SK-N-SH (cell line): ENCODE measurements around the gene ARHGAP4. TPM values are rescaled to one million over a fixed set of nuclear protein-coding genes. Genes with fewer than 3 reads are reported as not detected.

Source experiments
- CTCF ChIA-PET: fragments of 300-600, 350-600 bp; formaldehyde crosslinking; extraction: SDS; loops from one replicate; lab custom pipeline; 2021; lab: Yijun Ruan, JAX
- POLR2A ChIA-PET: fragments of 350-600 bp; sonication (Branson Sonifier 250); formaldehyde crosslinking; extraction: SDS; loops from one replicate; lab custom pipeline; 2020; ENCODE audit warnings: antibody characterized with exemption, inconsistent platforms; lab: Yijun Ruan, JAX
- DNase-seq: peaks from one replicate; pipeline ENCODE4 v3.0.0; 2012
- H2AFZ ChIP-seq: fragments of 200-600 bp; sonication (generic); 2 replicates; pipeline ENCODE4 v1.8.1; 2016; ENCODE audit warnings: antibody characterized with exemption, mild to moderate bottlenecking, low read depth
- H3F3A ChIP-seq: fragments of 200-600 bp; sonication (generic); replicated peaks from 2 replicates; pipeline ENCODE3; 2016; ENCODE audit warnings: antibody characterized with exemption, mild to moderate bottlenecking; ENCODE audit not compliant: insufficient read depth
- H3K27ac ChIP-seq, 2 experiments: fragments of 200-500 bp in 1 of 2; fragments of 200-600 bp in 1 of 2; sonication (Bioruptor generic) in 1 of 2; sonication (generic), shearing (Covaris generic) in 1 of 2; 2 replicates each; pipeline versions ENCODE4 v1.5.1 to v1.6.1; 2014 to 2016; ENCODE audit warnings: low read depth in 2 of 2, inconsistent platforms in 1 of 2, low read length in 1 of 2, mild to moderate bottlenecking in 1 of 2, mixed read lengths in 1 of 2
- H3K27me3 ChIP-seq: fragments of 200-600 bp; sonication (generic), shearing (Covaris generic); 2 replicates; pipeline ENCODE4 v1.6.1; 2016; ENCODE audit warnings: mixed run types; ENCODE audit not compliant: insufficient read depth
- H3K36me3 ChIP-seq, 2 experiments: fragments of 200-500 bp in 1 of 2; fragments of 200-600 bp in 1 of 2; sonication (Bioruptor generic) in 1 of 2; sonication (generic) in 1 of 2; replicated peaks in 1 of 2; 2 replicates each; pipeline versions ENCODE3 to v1.5.1; 2014 to 2016; ENCODE audit warnings: low read length in 1 of 2, mild to moderate bottlenecking in 1 of 2; ENCODE audit not compliant: insufficient read depth in 2 of 2, control insufficient read depth in 1 of 2
- H3K4me1 ChIP-seq, 2 experiments: fragments of 200-500 bp in 1 of 2; fragments of 200-600 bp in 1 of 2; sonication (Bioruptor generic) in 1 of 2; sonication (generic), shearing (Covaris generic) in 1 of 2; 2 replicates each; pipeline versions ENCODE4 v1.5.1 to v1.6.1; 2014 to 2016; ENCODE audit warnings: low read depth in 1 of 2, low read length in 1 of 2, mixed run types in 1 of 2; ENCODE audit not compliant: insufficient read depth in 2 of 2, control insufficient read depth in 1 of 2
- H3K4me2 ChIP-seq: fragments of 200-600 bp; sonication (generic), shearing (Covaris generic); 2 replicates; pipeline ENCODE4 v1.6.1; 2017; ENCODE audit warnings: mixed run types
- H3K4me3 ChIP-seq, 2 experiments: fragments of 200-500 bp in 1 of 2; fragments of 200-600 bp in 1 of 2; sonication (Bioruptor generic) in 1 of 2; sonication (generic), shearing (Covaris generic) in 1 of 2; 2 replicates each; pipeline versions ENCODE4 v1.5.1 to v1.8.1; 2014 to 2016; ENCODE audit warnings: low read depth in 2 of 2, inconsistent platforms in 1 of 2, low read length in 1 of 2, mild to moderate bottlenecking in 1 of 2, mixed read lengths in 1 of 2, moderate library complexity in 1 of 2
- H3K79me2 ChIP-seq: fragments of 200-600 bp; sonication (generic); 2 replicates; pipeline ENCODE4 v1.8.1; 2017; ENCODE audit warnings: mild to moderate bottlenecking; ENCODE audit not compliant: insufficient read depth
- H3K9ac ChIP-seq: fragments of 200-600 bp; sonication (generic); 2 replicates; pipeline ENCODE4 v1.6.1; 2017; ENCODE audit warnings: mixed run types
- H3K9me2 ChIP-seq: fragments of 200-600 bp; sonication (generic); 2 replicates; pipeline ENCODE4 v1.6.1; 2017; ENCODE audit warnings: mixed run types
- H3K9me3 ChIP-seq: fragments of 200-600 bp; sonication (generic); 2 replicates; pipeline ENCODE4 v1.6.1; 2017; ENCODE audit warnings: mixed run types, mild to moderate bottlenecking, moderate library complexity
- H4K20me1 ChIP-seq: fragments of 200-600 bp; sonication (generic); 2 replicates; pipeline ENCODE4 v1.6.1; 2017; ENCODE audit warnings: mild to moderate bottlenecking, mixed run types; ENCODE audit not compliant: insufficient read depth
- CTCF ChIP-seq: fragments of 200-600 bp; sonication (generic); IDR thresholded peaks from 2 replicates; pipeline ENCODE4 v1.6.1; 2017; ENCODE audit warnings: antibody characterized with exemption, mild to moderate bottlenecking, moderate library complexity
- FOXJ3 ChIP-seq: sonication (generic); formaldehyde crosslinking; IDR thresholded peaks from 2 replicates; pipeline ENCODE4 v1.5.1; 2020; ENCODE audit warnings: mild to moderate bottlenecking, missing genetic modification reagents
- FOXM1 ChIP-seq: IDR thresholded peaks from 2 replicates; pipeline ENCODE4 v1.4.0; 2012; ENCODE audit warnings: low read depth, mild to moderate bottlenecking
- IRF3 ChIP-seq: fragments of 150-350 bp; IDR thresholded peaks from 2 replicates; pipeline ENCODE4 v1.6.1; 2016; ENCODE audit warnings: mild to moderate bottlenecking, low read depth, low read length
- MXI1 ChIP-seq: IDR thresholded peaks from 2 replicates; pipeline ENCODE4 v1.6.1; 2012; ENCODE audit warnings: mild to moderate bottlenecking, low read depth, low read length, improper control_type of control experiment
- PBX3 ChIP-seq: IDR thresholded peaks from 2 replicates; pipeline ENCODE4; 2012
- RAD21 ChIP-seq: IDR thresholded peaks from 2 replicates; pipeline ENCODE4 v1.6.1; 2012; ENCODE audit warnings: mild to moderate bottlenecking, low read length
- RCOR1 ChIP-seq: fragments of 150-350 bp; IDR thresholded peaks from 2 replicates; pipeline ENCODE4 v1.6.1; 2017; ENCODE audit warnings: antibody characterized with exemption, low read length
- SIN3A ChIP-seq: IDR thresholded peaks from 2 replicates; pipeline ENCODE4 v1.6.1; 2012; ENCODE audit warnings: low read depth, mild to moderate bottlenecking, low read length, moderate library complexity, borderline replicate concordance
- SMC3 ChIP-seq: IDR thresholded peaks from 2 replicates; pipeline ENCODE4 v1.6.1; 2012; ENCODE audit warnings: low read depth, low read length, improper control_type of control experiment
- ZBTB33 ChIP-seq: IDR thresholded peaks from 2 replicates; pipeline ENCODE4 v1.4.0; 2012; ENCODE audit warnings: low read depth, borderline replicate concordance
- WGBS: methylation state at CpG from one replicate; pipeline ENCODE4 v1.1.6; 2017; ENCODE audit warnings: low lambda C conversion rate; 5-methylcytosine and 5-hydroxymethylcytosine counted together
- polyA plus RNA-seq, 3 experiments: library from polyadenylated mRNA; depleted of rRNA; stranded (reverse); fragments of >200 nt; gene quantifications; 2 replicates each; pipeline ENCODE4 v1.2.3, GENCODE V29; 2012

The ARHGAP4 gene
- polyA plus RNA-seq, 1 of the 3 experiments (the other 2 are of a cell fraction) = 1.6 TPM

GRCh38 chrX:153953342-153953830 lies 27.3 kb upstream of the ARHGAP4 start:
- no peak overlapping the region for H3K4me2 ChIP-seq
- WGBS = 19% methylated on average over 10 of the region's 33 CpGs
- CTCF ChIA-PET = interaction anchor here (0.6 to 11.8 kb wide), 15 partner anchors 9 to 416 kb away, joined by 3 to 271 read pairs (median 3); partner anchors contain the start of genes ARHGAP4, HCFC1, NAA10 and PLXNB3
- H3F3A ChIP-seq = peaks cover 8% of the 10 kb centered on the region
- peak; percentile 95 for DNase-seq
- no peaks in the 10 kb centered on the region for H3K27me3 ChIP-seq
- no peaks in the 10 kb centered on the region for H3K79me2 ChIP-seq
- no peak overlapping the region for H3K4me3 ChIP-seq
- no peak overlapping the region for H3K27ac ChIP-seq
- H3K4me1 ChIP-seq = no peaks in the 10 kb centered on the region; a peak in 1 of 4 replicates
- POLR2A ChIA-PET = no interaction called here
- TF ChIP-seq FOXM1 (no peak), SMC3 (peak; percentile 73), FOXJ3 (CRISPR knock-in tag) (no peak), RAD21 (peak; percentile 88), PBX3 (no peak), SIN3A (no peak), IRF3 (no peak), CTCF (peak; percentile 97), ZBTB33 (no peak), RCOR1 (no peak), MXI1 (0 out of 2 replicates have a peak, but pooled peaks have one; percentile 23)
- H3K9me2 ChIP-seq = no peaks in the 10 kb centered on the region
- H3K9me3 ChIP-seq = no peaks in the 10 kb centered on the region
- no peak overlapping the region for H2AFZ ChIP-seq
- peaks cover 13 to 96% of the 10 kb centered on the region in 2 experiments for H3K36me3 ChIP-seq
- peaks cover 5% of the 10 kb centered on the region; the same call in 1 of the 2 replicates for H4K20me1 ChIP-seq
- H3K9ac ChIP-seq = no peak overlapping the region
